ENCODE data around the gene PSENEN. TPM values are rescaled to one million over a fixed set of nuclear protein-coding genes. Genes with fewer than 3 reads are reported as not detected.

Gene PSENEN
- total RNA-seq, 1 donor from 2014 or later: 60.0 TPM

DNA sequence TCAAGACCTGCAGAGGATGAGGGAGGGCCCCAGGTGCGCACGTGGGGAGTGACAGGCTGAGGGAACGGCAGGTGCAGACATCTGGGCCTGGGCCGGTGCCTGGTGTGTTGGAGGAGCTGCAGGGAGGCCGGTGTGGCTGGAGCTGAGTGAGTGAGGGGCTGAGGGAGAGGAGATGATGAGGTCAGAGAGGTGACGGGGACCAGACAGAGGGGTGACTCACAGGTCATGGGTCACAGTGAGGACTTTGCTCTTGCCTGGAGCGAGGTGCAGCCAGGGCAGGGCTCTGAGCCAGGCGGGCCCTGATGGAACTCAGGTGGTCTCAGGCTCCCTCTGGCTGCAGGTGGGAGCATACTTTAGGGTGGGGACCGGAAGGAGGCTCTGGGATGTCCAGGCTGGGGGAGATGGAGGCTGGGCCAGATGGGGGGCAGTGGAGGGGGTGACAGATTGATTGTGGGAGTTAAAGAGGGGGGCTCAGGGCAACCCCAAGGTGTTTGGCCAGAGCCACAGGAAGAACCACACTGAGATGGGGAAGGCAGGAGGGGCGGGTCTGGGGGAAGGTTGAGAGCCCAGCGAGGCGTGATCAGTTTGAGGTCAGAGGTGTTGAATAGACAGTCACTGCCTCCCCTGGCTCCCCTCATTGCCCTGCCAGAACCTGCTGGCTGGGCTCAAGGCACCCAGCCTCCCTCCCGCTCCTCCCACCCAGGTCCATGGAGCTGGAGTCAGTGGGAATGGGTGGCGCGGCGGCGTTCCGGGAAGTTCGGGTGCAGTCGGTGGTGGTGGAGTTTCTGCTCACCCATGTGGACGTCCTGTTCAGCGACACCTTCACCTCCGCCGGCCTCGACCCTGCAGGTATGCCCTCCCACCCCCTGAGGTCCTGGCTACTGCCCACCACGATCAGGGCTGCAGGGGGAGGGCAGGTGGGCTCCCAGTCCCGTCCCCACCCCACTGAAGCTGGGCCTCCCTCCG is 38.3 kb downstream of the PSENEN start:
- H3K36me3 ChIP-seq: peaks cover 13% of the 10 kb centered on the region
- no peaks in the 10 kb centered on the region for H3K27me3 ChIP-seq (ENCODE audit: low read depth)
- ATAC-seq (no peak), DNase-seq (no peak)
- no peaks in the 10 kb centered on the region for H3K4me1 ChIP-seq
- TF ChIP-seq, protein P1, sequence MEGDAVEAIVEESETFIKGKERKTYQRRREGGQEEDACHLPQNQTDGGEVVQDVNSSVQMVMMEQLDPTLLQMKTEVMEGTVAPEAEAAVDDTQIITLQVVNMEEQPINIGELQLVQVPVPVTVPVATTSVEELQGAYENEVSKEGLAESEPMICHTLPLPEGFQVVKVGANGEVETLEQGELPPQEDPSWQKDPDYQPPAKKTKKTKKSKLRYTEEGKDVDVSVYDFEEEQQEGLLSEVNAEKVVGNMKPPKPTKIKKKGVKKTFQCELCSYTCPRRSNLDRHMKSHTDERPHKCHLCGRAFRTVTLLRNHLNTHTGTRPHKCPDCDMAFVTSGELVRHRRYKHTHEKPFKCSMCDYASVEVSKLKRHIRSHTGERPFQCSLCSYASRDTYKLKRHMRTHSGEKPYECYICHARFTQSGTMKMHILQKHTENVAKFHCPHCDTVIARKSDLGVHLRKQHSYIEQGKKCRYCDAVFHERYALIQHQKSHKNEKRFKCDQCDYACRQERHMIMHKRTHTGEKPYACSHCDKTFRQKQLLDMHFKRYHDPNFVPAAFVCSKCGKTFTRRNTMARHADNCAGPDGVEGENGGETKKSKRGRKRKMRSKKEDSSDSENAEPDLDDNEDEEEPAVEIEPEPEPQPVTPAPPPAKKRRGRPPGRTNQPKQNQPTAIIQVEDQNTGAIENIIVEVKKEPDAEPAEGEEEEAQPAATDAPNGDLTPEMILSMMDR (IDR thresholded peaks at IDR 0.05): no peak
- intact Hi-C loops (cut with DNase I): no loop called here
- H3K27ac ChIP-seq: no peak overlapping the region
- H3K9me3 ChIP-seq: no peaks in the 10 kb centered on the region
- H3K4me3 ChIP-seq: no peak overlapping the region

DNA sequence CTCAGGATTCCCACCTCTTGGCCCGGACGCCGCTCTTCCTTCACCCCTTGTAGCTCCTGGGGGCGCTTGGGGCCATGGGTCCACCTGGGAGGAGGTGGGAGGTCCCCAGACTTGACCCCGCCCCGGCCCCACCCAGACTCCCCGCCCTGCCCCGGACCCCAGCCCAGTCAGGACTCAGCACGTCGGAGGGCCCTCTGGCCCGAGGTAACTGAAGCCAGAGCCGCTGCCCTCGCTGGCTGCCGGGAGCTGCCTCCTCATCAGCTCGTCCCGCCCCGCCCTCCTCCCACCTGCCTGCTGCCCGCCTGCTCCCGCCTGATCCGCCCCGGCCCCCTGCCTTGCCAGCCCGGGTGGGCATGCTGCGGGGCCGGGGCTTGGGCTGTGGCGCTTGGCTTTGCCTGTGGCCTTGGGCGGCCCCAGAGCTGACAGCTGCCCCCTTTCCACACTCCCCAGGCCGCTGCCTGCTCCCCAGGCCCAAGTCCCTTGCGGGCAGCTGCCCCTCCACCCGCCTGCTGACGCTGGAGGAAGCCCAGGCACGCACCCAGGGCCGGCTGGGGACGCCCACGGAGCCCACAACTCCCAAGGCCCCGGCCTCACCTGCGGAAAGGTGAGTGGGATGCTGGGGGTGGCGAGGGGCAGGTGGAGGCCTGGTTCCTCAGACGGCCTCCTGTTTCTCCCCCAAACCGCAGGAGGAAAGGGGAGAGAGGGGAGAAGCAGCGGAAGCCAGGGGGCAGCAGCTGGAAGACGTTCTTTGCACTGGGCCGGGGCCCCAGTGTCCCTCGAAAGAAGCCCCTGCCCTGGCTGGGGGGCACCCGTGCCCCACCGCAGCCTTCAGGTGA is 39.3 kb downstream of the PSENEN start:
- no peak overlapping the region for H3K4me3 ChIP-seq
- ATAC-seq: no peak
- no peaks in the 10 kb centered on the region for H3K9me3 ChIP-seq
- TF ChIP-seq, protein P1 (IDR thresholded peaks at IDR 0.05): no peak
- peaks cover 13% of the 10 kb centered on the region for H3K36me3 ChIP-seq
- no peak for DNase-seq
- intact Hi-C loops (cut with DNase I): no loop called here
- no peak overlapping the region for H3K27ac ChIP-seq
- no peaks in the 10 kb centered on the region for H3K27me3 ChIP-seq (ENCODE audit: low read depth)
- no peaks in the 10 kb centered on the region for H3K4me1 ChIP-seq

DNA sequence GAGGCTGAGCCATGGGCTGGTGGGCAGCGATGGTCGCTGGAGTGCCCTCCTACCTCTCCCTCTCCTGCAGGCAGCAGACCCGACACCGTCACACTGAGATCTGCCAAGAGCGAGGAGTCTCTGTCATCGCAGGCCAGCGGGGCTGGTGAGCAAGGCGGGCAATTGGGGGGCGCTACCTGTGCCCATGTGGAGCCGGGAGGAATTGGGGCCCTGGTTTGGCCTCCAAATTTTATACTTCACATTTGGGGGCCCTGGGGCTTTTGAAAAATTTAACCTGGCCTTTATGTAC is 39.8 kb downstream of the PSENEN start:
- ATAC-seq: no peak
- H3K27ac ChIP-seq: no peak overlapping the region
- no peaks in the 10 kb centered on the region for H3K4me1 ChIP-seq
- H3K36me3 ChIP-seq: peaks cover 11% of the 10 kb centered on the region
- DNase-seq: no peak
- intact Hi-C loops (cut with DNase I): no loop called here
- peaks cover 3% of the 10 kb centered on the region for H3K27me3 ChIP-seq (ENCODE audit: low read depth)
- TF ChIP-seq, protein P1 (IDR thresholded peaks at IDR 0.05): no peak
- no peaks in the 10 kb centered on the region for H3K9me3 ChIP-seq
- no peak overlapping the region for H3K4me3 ChIP-seq

DNA sequence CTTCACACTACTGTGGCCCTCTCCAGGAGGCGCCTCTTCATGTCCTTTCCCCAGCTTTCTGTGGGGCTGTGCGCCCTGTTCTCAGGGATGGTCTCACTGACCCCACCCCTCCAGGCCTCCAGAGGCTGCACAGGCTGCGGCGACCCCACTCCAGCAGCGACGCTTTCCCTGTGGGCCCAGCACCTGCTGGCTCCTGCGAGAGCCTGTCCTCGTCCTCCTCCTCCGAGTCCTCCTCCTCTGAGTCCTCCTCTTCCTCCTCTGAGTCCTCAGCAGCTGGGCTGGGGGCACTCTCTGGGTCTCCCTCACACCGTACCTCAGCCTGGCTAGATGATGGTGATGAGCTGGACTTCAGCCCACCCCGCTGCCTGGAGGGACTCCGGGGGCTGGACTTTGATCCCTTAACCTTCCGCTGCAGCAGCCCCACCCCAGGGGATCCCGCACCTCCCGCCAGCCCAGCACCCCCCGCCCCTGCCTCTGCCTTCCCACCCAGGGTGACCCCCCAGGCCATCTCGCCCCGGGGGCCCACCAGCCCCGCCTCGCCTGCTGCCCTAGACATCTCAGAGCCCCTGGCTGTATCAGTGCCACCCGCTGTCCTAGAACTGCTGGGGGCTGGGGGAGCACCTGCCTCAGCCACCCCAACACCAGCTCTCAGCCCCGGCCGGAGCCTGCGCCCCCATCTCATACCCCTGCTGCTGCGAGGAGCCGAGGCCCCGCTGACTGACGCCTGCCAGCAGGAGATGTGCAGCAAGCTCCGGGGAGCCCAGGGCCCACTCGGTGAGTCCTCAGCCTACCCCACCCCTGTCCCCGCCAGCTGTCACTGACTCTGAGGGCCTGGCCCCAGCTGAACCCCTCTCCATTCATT is 41.1 kb downstream of the PSENEN start:
- no peak for DNase-seq
- TF ChIP-seq, protein P1 (IDR thresholded peaks at IDR 0.05): no peak
- peaks cover under 1% of the 10 kb centered on the region for H3K36me3 ChIP-seq

DNA sequence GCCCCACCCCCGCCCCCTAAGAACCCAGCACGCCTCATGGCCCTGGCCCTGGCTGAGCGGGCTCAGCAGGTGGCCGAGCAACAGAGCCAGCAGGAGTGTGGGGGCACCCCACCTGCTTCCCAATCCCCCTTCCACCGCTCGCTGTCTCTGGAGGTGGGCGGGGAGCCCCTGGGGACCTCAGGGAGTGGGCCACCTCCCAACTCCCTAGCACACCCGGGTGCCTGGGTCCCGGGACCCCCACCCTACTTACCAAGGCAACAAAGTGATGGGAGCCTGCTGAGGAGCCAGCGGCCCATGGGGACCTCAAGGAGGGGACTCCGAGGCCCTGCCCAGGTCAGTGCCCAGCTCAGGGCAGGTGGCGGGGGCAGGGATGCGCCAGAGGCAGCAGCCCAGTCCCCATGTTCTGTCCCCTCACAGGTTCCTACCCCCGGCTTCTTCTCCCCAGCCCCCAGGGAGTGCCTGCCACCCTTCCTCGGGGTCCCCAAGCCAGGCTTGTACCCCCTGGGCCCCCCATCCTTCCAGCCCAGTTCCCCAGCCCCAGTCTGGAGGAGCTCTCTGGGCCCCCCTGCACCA is 41.9 kb downstream of the PSENEN start:
- Histone ChIP-seq H3K27ac (no peak overlapping the region), H3K4me1 (no peaks in the 10 kb centered on the region), H3K27me3 (ENCODE audit: low read depth) (peaks cover 3% of the 10 kb centered on the region), H3K4me3 (no peak overlapping the region), H3K9me3 (no peaks in the 10 kb centered on the region), H3K36me3 (no peaks in the 10 kb centered on the region)
- TF ChIP-seq, protein P1 (IDR thresholded peaks at IDR 0.05): no peak
- intact Hi-C loops (cut with DNase I): no loop called here
- ATAC-seq: no peak
- DNase-seq: no peak

More for the DNA sequence above, 41.1 kb downstream of the PSENEN start:
- no peak overlapping the region for H3K27ac ChIP-seq
- no peaks in the 10 kb centered on the region for H3K9me3 ChIP-seq
- peaks cover 3% of the 10 kb centered on the region for H3K27me3 ChIP-seq (ENCODE audit: low read depth)
- no peak overlapping the region for H3K4me3 ChIP-seq
- no peak for ATAC-seq
- H3K4me1 ChIP-seq: no peaks in the 10 kb centered on the region
- intact Hi-C loops (cut with DNase I): no loop called here
